Measurements from ENCODE around the gene C1QBP.

DNA sequence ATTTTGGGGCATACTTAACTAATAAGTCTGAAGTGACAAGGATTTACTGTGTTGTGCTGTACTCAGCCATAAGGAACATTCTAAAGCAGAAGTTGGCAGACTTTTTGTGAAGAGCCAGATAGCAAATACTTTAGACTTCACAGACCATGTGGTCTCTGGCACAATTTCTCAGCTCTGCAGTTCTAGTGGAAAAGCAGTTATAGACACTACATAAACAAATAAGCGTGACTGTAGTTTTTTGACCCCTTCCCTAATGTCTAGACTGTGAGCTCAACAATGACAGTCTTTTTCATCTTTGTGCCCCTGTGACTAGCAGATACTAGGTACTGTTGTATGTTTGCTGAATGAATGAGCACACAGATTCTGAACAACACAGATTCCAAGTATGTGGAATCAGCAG, 14.0 kb downstream of the C1QBP start:
- TF ChIP-seq, protein P1, sequence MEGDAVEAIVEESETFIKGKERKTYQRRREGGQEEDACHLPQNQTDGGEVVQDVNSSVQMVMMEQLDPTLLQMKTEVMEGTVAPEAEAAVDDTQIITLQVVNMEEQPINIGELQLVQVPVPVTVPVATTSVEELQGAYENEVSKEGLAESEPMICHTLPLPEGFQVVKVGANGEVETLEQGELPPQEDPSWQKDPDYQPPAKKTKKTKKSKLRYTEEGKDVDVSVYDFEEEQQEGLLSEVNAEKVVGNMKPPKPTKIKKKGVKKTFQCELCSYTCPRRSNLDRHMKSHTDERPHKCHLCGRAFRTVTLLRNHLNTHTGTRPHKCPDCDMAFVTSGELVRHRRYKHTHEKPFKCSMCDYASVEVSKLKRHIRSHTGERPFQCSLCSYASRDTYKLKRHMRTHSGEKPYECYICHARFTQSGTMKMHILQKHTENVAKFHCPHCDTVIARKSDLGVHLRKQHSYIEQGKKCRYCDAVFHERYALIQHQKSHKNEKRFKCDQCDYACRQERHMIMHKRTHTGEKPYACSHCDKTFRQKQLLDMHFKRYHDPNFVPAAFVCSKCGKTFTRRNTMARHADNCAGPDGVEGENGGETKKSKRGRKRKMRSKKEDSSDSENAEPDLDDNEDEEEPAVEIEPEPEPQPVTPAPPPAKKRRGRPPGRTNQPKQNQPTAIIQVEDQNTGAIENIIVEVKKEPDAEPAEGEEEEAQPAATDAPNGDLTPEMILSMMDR (IDR thresholded peaks at IDR 0.05): no peak
- TF ChIP-seq SIN3A (IDR thresholded peaks at IDR 0.05; ENCODE audit: borderline replicate concordance, insufficient read depth, low read depth, low read length) (no peak), POLR2AphosphoS5 (IDR thresholded peaks at IDR 0.05; ENCODE audit: low read depth, low read length) (no peak)

Measured in Panc1 (cell line).